Dendritic cell treated with granulocyte-macrophage colony-stimulating factor and Interleukin-4, amounts not matched to agents 40 ng/mL and 50 ng/mL, for 4 days (primary cell): ENCODE results near the gene PMPCA.

Experiments used
- H3K27ac Mint-ChIP-seq: one replicate; pipeline ENCODE4 v1.8.0; 2022; ENCODE audit warnings: mild to moderate bottlenecking, mixed read lengths
- H3K27me3 Mint-ChIP-seq: one replicate; pipeline ENCODE4 v1.8.0; 2022; ENCODE audit warnings: mild to moderate bottlenecking, mixed read lengths
- H3K36me3 Mint-ChIP-seq: one replicate; pipeline ENCODE4 v1.8.0; 2022; ENCODE audit warnings: low read depth, mixed read lengths
- H3K4me1 Mint-ChIP-seq: one replicate; pipeline ENCODE4 v1.8.0; 2022; ENCODE audit warnings: low read depth, mixed read lengths
- H3K4me3 Mint-ChIP-seq: one replicate; pipeline ENCODE4 v1.8.0; 2022; ENCODE audit warnings: mild to moderate bottlenecking, moderate library complexity, mixed read lengths
- H3K9me3 Mint-ChIP-seq: one replicate; pipeline ENCODE4 v1.8.0; 2022; ENCODE audit warnings: mixed read lengths
- intact Hi-C: fragments of 100-400 bp; cut with micrococcal nuclease; formaldehyde crosslinking; loops from one replicate; pipeline ENCODE4 v1.15.0; 2022

The PMPCA gene

DNA sequence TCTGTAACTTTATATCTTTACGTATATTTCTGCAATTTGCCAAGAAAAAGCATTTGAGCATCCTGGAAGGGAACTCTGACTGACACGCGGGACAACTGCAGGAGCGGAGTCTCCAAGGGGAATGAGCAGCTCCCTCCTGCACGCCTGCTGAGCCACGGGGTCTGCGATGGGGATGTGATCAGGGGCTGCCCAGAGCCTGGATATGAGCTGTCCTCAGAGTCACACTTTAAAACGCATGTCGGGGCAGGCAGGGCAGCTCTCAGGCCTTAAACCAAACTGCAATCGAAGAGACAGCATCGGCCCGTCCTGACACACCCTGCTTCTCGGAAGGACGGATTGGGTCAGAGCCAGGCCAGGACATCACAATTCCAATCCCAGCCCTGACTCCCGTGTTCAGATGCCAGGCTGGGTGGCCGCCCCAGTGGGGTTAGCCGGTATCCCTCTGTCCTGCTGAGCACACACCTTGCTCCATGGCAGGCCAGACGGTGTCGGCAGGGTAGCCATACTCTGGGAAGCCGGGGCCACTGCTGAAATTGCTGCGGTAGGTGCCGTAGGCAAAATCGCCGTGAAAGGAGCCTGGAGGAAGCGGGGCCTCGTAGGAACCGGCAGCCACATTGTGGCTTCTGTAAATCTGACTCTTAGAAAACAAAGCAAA, 55.2 kb downstream of the PMPCA start:
- no peaks in the 10 kb centered on the region for H3K9me3 Mint-ChIP-seq
- H3K4me3 Mint-ChIP-seq = no peak overlapping the region
- peaks cover 99% of the 10 kb centered on the region for H3K36me3 Mint-ChIP-seq
- no peaks in the 10 kb centered on the region for H3K4me1 Mint-ChIP-seq
- no peak overlapping the region for H3K27ac Mint-ChIP-seq
- intact Hi-C loops = no loop called here
- H3K27me3 Mint-ChIP-seq = no peaks in the 10 kb centered on the region

DNA sequence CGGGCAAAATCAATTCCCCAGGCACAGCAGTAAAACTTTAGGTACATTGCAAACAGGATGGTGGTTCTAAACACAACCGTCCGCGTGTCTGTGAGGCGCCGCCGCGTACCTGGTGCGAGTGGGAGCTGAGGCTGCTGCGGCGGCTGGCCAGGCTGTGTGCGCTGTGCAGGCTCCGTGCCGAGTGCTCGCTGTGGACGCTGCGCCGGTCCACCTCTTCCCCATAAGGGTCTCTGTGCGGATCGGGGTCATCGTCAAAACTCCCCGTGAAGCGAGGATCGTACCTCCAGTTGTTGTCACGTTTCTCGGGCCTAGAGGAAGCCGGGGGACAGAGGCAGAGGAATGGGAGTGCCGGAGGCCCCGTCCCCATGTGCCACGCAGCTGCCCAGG, 55.7 kb downstream of the PMPCA start:
- intact Hi-C loops = no loop called here
- Mint-ChIP-seq H3K27ac (no peak overlapping the region), H3K36me3 (peaks cover 99% of the 10 kb centered on the region), H3K4me1 (no peaks in the 10 kb centered on the region), H3K4me3 (no peak overlapping the region), H3K27me3 (no peaks in the 10 kb centered on the region), H3K9me3 (no peaks in the 10 kb centered on the region)

DNA sequence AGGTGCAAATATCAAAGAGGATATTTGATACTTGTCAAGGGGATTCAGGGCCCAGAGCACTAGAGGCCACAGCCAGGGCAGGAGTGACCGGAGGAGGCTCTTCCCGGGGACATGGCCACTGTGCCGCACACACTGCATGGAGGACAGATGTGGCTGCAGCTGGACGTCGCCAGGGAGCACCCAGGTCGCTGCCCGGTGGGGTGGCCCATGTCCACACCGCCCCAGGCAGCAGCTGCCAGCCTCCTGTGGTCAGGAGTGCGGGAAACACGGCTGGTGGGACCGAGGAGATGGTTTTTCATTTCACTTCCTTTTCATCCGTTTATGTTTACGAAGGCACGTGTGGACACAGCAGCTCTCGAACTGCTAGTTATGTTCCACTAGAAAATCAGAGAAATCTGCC, 57.3 kb downstream of the PMPCA start:
- Mint-ChIP-seq H3K27ac (no peak overlapping the region), H3K9me3 (no peaks in the 10 kb centered on the region), H3K36me3 (peaks cover 99% of the 10 kb centered on the region), H3K4me1 (no peaks in the 10 kb centered on the region), H3K4me3 (no peak overlapping the region), H3K27me3 (no peaks in the 10 kb centered on the region)
- intact Hi-C loops = no loop called here

DNA sequence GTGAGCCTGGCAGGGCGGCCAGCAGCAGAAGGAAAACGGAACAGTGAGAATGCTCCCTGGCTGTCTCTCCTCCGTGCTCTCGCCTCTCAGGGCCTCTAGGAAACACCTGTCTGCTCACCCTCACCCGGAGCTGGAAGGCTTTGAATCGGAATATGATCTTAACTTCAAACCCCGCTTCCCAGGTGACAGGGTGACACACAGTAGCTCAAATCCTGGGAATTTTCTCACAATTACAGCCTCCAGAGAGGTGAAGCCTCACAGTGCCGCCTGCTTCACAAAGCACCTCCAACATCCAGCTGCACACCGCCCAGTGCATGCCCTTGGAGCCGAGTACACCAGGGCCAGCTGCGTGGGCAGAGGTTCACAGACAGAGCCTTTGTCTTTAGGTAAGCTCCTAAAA, 59.9 kb downstream of the PMPCA start:
- intact Hi-C loops = no loop called here
- H3K36me3 Mint-ChIP-seq = peaks cover 99% of the 10 kb centered on the region
- H3K4me1 Mint-ChIP-seq = no peaks in the 10 kb centered on the region
- no peak overlapping the region for H3K4me3 Mint-ChIP-seq
- no peaks in the 10 kb centered on the region for H3K27me3 Mint-ChIP-seq
- H3K9me3 Mint-ChIP-seq = no peaks in the 10 kb centered on the region
- no peak overlapping the region for H3K27ac Mint-ChIP-seq

DNA sequence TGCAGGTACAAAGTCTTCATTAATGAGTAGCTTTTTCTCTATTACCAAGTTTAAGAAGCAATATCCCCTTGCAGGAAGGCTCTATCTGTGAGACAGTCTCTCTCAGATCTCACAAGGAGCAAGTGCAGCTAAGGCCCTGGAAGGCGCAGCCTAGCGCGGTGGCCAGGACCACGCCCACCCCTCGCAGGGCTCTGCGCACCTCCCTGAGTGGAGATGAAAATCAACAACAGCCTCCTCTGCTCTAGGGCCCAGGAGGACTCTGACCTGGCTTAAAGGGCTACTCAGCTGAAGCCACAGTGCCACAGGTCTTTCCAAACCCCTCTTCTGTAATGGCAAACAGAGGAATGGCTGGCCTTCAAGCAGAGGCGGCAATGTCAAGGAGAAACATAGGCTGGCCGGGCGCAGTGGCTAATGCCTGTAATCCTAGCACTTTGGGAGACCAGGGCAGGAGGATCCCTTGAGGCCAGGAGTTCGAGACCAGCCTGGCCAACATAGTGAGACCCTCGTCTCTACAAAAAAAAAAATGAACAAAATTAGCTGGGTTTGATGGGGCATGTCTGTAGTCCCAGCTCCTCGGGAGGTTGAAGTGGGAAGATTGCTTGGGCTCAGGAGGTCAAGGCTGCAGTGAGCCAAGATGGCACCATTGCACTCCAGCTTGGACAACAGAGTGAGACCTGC, 60.5 kb downstream of the PMPCA start:
- Mint-ChIP-seq H3K4me1 (no peaks in the 10 kb centered on the region), H3K4me3 (no peak overlapping the region), H3K27me3 (no peaks in the 10 kb centered on the region), H3K27ac (no peak overlapping the region), H3K36me3 (peaks cover 99% of the 10 kb centered on the region), H3K9me3 (no peaks in the 10 kb centered on the region)
- intact Hi-C loops = no loop called here

DNA sequence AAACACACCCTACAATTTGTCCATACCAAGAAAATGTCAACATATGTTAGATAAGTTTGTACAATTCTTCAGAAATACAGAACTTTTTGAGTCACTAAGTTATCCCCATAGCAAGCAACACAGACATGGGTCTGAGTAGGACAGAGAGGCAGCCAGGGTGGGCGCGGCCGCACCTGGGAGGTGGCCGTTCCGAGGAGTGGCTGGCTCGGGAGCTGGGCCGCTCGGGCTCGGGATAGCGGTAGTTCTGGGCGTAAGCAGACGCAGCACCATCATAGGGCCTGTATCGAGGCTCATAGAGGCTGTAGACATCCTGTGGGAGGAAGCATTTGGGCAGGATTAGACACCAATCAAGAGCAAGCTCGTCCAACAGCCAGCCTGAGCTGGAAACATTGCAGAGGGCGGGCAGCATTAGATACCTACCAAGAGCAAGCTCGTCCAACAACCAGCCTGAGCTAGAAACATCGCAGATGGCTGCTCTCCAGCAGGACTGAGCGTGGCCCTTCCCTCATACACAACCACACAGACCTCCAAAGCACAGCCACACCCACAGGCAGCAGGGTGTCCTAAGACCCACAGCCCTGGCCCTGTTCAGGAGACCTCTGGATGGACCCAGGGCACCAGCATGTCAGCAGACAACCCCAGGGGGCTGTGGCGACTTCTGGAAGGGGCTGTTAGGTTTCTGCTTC, 61.5 kb downstream of the PMPCA start:
- no peaks in the 10 kb centered on the region for H3K9me3 Mint-ChIP-seq
- no peaks in the 10 kb centered on the region for H3K27me3 Mint-ChIP-seq
- peaks cover 99% of the 10 kb centered on the region for H3K36me3 Mint-ChIP-seq
- H3K4me3 Mint-ChIP-seq = no peak overlapping the region
- H3K4me1 Mint-ChIP-seq = no peaks in the 10 kb centered on the region
- H3K27ac Mint-ChIP-seq = no peak overlapping the region
- intact Hi-C loops = no loop called here

DNA sequence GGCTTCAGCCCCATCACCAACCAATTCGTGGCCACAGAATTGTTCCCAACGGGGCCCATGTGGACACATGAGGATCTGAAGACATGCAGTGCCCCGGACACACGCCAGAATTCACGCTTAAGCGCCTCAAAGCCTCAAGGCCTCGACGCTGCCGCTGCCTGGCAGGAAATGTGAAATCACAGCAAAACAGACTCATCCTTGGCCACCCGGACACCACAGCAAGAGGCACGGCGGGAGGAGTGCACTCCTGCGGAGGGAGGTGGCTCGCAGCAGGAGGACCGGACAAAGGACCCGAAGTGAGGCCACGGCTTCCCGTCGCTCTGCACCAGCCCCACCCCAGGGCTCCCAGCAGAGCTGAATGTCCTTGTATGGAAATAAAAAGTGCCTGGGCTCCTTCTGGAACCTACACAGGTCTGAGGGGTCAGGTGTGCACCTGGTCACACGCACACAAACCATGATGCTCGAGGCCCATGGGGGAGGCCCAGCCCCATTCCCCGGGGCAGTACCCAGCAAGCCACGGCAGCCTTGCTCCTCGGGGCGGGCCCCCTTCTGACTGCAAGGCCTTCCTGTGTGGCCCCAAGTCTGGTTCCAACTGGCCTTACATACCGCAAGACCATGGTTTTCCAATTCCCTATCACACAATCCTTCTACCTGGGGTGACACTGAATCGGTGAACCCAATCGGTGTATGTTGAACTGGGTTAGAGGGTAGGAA, 62.3 kb downstream of the PMPCA start:
- no peak overlapping the region for H3K4me3 Mint-ChIP-seq
- no peak overlapping the region for H3K27ac Mint-ChIP-seq
- peaks cover 99% of the 10 kb centered on the region for H3K36me3 Mint-ChIP-seq
- no peaks in the 10 kb centered on the region for H3K9me3 Mint-ChIP-seq
- no peaks in the 10 kb centered on the region for H3K27me3 Mint-ChIP-seq
- intact Hi-C loops = no loop called here
- no peaks in the 10 kb centered on the region for H3K4me1 Mint-ChIP-seq

DNA sequence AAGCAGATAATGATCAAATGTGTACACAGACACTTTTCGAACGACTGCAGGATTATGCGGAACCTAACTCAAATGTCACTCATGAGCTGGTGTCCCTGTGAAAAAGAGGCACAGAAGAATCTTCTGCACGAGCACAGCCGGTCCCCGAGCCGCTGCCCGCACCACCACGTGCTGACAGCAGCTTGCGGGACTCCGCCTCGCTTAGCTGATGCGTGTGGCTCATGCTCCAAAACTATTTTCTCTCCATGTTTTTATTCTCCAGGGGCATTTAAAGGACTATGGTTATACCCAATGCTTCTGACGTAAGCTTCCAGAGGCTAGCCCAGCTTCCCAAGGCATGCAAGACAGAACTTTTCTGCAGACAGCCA, 62.9 kb downstream of the PMPCA start:
- H3K4me1 Mint-ChIP-seq = no peaks in the 10 kb centered on the region
- no peak overlapping the region for H3K4me3 Mint-ChIP-seq
- H3K36me3 Mint-ChIP-seq = peaks cover 99% of the 10 kb centered on the region
- H3K27me3 Mint-ChIP-seq = no peaks in the 10 kb centered on the region
- H3K27ac Mint-ChIP-seq = no peak overlapping the region
- no peaks in the 10 kb centered on the region for H3K9me3 Mint-ChIP-seq
- intact Hi-C loops = no loop called here
